Suprapubic skin (tissue), 4 donors: ENCODE results near the gene EPS15.

Experiments used
- POLR2A ChIP-seq, 2 donors: fragments of 450-650 bp; IDR thresholded peaks; one replicate each; pipeline ENCODE4 v1.6.1; 2017; ENCODE audit warnings: antibody characterized with exemption in 2 of 2, mild to moderate bottlenecking in 2 of 2, moderate library complexity in 2 of 2
- POLR2AphosphoS5 ChIP-seq, 3 donors: sonication (generic); formaldehyde crosslinking; IDR thresholded peaks; one replicate each; pipeline ENCODE4 v1.6.1; 2017; ENCODE audit warnings: antibody characterized with exemption in 3 of 3
- TF ChIP-seq, protein P1 (sequence below), 2 donors: fragments of 200-600 bp in 1 of 2; fragments of 450-650 bp in 1 of 2; sonication (generic) in 1 of 2; IDR thresholded peaks; one replicate each; pipeline ENCODE4 v1.5.1; 2016 to 2019; ENCODE audit warnings: antibody characterized with exemption in 2 of 2, mild to moderate bottlenecking in 1 of 2, moderate library complexity in 1 of 2

DNA sequence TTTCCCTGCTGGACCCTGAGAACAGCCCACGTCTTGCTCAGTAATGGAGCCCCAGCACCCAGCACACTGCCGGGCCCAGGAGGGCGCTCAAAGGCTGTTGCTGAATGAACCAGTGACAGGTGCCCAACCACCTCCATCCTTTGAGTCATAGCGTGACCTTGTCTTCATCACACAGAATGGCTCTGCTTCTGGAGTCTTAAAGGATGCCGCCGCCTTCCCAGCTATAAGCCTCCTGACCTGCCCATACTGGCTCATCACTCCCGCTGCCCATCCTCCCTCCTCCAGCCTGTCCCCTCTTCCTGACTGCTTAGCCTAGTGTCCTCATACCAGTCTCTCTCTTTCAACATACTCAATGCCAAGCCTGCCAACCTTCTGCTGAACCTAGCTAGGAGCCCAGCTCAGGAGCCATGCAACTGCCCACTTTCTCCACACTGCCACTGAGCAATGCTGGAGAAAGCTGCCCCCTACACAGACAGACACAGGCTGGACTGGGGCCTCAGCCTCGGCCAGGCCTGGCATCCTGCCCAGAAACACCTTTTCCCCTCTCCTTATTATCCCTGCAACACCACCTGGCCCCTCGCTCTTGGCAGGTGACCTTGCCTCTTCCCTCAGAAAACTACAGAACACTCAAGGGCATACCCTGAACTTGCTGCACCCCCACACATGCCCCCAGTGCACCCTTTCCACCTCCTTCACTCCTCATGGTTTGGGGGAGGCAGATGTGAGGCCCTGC, 202.8 kb downstream of the EPS15 start:
- TF ChIP-seq, protein P1, sequence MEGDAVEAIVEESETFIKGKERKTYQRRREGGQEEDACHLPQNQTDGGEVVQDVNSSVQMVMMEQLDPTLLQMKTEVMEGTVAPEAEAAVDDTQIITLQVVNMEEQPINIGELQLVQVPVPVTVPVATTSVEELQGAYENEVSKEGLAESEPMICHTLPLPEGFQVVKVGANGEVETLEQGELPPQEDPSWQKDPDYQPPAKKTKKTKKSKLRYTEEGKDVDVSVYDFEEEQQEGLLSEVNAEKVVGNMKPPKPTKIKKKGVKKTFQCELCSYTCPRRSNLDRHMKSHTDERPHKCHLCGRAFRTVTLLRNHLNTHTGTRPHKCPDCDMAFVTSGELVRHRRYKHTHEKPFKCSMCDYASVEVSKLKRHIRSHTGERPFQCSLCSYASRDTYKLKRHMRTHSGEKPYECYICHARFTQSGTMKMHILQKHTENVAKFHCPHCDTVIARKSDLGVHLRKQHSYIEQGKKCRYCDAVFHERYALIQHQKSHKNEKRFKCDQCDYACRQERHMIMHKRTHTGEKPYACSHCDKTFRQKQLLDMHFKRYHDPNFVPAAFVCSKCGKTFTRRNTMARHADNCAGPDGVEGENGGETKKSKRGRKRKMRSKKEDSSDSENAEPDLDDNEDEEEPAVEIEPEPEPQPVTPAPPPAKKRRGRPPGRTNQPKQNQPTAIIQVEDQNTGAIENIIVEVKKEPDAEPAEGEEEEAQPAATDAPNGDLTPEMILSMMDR (IDR thresholded peaks at IDR 0.05) = no peak
- TF ChIP-seq POLR2A (IDR thresholded peaks at IDR 0.05) (no peak), POLR2AphosphoS5 (IDR thresholded peaks at IDR 0.05) (no peak)
